Nephron (organoid): Measurements from ENCODE around the gene BUD23.
A peak's percentile ranks its signal among the peaks of the same experiment; 100 is the strongest.

Experiments used
- H3K27ac Mint-ChIP-seq, 3 experiments: 2 replicates each; pipeline ENCODE4 v1.8.0; 2020; ENCODE audit warnings: mixed read lengths in 3 of 3, mild to moderate bottlenecking in 2 of 3, moderate library complexity in 1 of 3
- H3K27me3 Mint-ChIP-seq: 2 replicates; pipeline ENCODE4 v1.8.0; 2021; ENCODE audit warnings: low read depth, mild to moderate bottlenecking, moderate library complexity, mixed read lengths
- H3K36me3 Mint-ChIP-seq: 2 replicates; pipeline ENCODE4 v1.8.0; 2020; ENCODE audit warnings: low read depth, mixed read lengths
- H3K4me1 Mint-ChIP-seq: 2 replicates; pipeline ENCODE4 v1.8.0; 2020; ENCODE audit warnings: mixed read lengths
- H3K4me3 Mint-ChIP-seq, 3 experiments: 2 replicates each; pipeline ENCODE4 v1.8.0; 2020; ENCODE audit warnings: mild to moderate bottlenecking in 3 of 3, mixed read lengths in 3 of 3, moderate library complexity in 2 of 3
- H3K9me3 Mint-ChIP-seq: 2 replicates; pipeline ENCODE4 v1.8.0; 2020; ENCODE audit warnings: mixed read lengths
- TF ChIP-seq, protein P1 (sequence below), 3 experiments: fragments of 200-600 bp; sonication (generic); IDR thresholded peaks; one replicate each; pipeline ENCODE4 v1.5.0; 2021; ENCODE audit warnings: antibody characterized with exemption in 3 of 3; ENCODE audit not compliant: unreplicated experiment in 3 of 3

Gene BUD23

DNA sequence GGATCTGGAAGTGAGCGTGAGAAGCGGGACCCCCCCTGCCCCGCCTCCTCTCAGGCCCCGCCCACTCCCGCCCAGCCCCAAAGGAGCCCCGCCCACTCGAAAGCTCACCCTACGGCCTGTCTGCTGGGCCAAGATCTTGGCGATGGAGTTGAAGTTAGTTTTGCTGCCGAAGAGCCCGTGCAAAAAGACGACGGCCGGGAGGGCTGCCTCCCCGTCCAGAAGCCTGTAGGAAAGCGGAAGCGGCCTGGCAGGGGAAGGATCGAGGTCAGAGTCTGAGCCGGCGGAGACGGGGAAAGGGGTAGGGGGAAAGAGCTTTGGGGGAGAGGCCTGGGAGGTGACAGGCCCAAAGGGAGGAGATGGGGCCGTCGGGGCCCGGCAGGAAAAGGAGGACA lies 54.8 kb downstream of the BUD23 start:
- Mint-ChIP-seq H3K36me3 (no peaks in the 10 kb centered on the region), H3K4me1 (peaks cover 14% of the 10 kb centered on the region), H3K27ac (peak overlapping the region; percentile 81 to 95 (median 86)), H3K27me3 (peaks cover 7% of the 10 kb centered on the region), H3K4me3 (peak overlapping the region; percentile 94 to 96 (median 95)), H3K9me3 (no peaks in the 10 kb centered on the region)
- TF ChIP-seq, protein P1, sequence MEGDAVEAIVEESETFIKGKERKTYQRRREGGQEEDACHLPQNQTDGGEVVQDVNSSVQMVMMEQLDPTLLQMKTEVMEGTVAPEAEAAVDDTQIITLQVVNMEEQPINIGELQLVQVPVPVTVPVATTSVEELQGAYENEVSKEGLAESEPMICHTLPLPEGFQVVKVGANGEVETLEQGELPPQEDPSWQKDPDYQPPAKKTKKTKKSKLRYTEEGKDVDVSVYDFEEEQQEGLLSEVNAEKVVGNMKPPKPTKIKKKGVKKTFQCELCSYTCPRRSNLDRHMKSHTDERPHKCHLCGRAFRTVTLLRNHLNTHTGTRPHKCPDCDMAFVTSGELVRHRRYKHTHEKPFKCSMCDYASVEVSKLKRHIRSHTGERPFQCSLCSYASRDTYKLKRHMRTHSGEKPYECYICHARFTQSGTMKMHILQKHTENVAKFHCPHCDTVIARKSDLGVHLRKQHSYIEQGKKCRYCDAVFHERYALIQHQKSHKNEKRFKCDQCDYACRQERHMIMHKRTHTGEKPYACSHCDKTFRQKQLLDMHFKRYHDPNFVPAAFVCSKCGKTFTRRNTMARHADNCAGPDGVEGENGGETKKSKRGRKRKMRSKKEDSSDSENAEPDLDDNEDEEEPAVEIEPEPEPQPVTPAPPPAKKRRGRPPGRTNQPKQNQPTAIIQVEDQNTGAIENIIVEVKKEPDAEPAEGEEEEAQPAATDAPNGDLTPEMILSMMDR (IDR thresholded peaks at IDR 0.05; ENCODE audit: unreplicated experiment in 3 of 3) = no peak

DNA sequence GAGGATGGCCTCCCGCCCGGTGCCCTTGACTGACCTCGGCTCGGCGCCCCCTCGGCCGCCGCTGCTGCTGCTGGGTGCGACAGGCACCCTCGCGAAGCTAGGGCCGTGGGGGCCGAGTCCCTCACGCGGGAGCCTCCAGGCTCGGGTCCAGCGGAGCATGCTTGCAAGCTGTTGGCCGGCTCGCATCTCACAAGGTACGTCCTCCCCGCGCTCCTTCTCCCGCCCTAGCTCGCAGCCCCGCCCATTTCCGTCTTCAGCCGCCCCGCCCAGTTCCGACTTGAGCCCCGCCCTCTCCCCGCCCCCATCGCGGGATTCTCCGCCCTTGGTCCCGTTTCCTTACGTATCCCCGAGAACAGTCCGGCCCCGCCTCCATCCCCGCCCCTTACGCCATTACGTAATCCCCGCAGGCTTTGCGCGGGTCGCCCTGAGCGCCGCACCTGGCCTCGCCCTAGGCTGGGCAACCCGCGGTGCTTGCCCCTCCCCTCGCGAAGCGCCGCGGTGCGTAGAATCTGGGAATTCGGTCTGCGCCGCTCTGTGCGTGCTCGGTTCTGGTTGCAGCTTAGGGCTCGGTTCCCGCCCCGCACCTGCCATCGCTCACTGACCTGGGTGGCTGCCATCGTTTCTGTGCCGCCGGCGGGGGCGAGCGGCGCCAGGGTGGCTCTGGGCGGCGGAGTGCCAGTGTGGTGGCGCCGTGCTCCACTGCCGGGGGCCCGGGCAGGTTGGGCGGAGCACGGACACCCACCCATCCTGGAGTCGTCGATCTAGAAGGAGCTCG lies 55.4 kb downstream of the BUD23 start, which contains the start of gene ABHD11:
ABHD11 (minus strand) TSS at position 191 of the 775 bp plus-strand sequence; CDS start at position 159, 32 bp downstream.
- H3K36me3 Mint-ChIP-seq = no peaks in the 10 kb centered on the region
- peaks cover 19% of the 10 kb centered on the region for H3K4me1 Mint-ChIP-seq
- H3K27ac Mint-ChIP-seq = peak within 1 kb of the TSS; percentile 81 to 97 (median 95)
- H3K4me3 Mint-ChIP-seq = peak within 1 kb of the TSS; percentile 94 to 96 (median 95)
- TF ChIP-seq, protein P1 (IDR thresholded peaks at IDR 0.05; ENCODE audit: unreplicated experiment in 3 of 3) = no peak
- no peaks in the 10 kb centered on the region for H3K9me3 Mint-ChIP-seq
- H3K27me3 Mint-ChIP-seq = peaks cover 7% of the 10 kb centered on the region

DNA sequence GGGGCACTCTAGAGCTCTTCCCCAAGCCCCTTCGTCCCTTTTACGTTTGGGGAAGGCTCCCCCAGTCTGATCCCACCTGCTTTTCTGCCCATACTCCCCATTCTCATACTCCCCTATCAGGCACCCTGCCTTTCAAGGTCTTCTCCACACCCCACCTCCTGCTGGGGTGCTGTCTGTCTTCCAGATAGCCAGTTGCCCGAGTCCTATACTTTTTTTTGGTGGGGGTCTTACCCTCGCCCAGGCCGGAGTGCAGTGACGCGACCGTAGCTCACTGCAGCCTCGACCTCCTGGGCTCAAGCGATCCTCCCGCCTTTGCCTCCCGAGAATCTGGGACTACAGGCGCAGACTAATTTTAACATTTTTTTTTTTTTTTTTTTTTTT lies 56.0 kb downstream of the BUD23 start:
- Mint-ChIP-seq H3K27me3 (peaks cover 10% of the 10 kb centered on the region), H3K4me1 (peaks cover 19% of the 10 kb centered on the region), H3K4me3 (peak overlapping the region; percentile 94 to 96 (median 95)), H3K27ac (peak overlapping the region; percentile 76 to 97 (median 95)), H3K9me3 (no peaks in the 10 kb centered on the region), H3K36me3 (no peaks in the 10 kb centered on the region)
- TF ChIP-seq, protein P1 (IDR thresholded peaks at IDR 0.05; ENCODE audit: unreplicated experiment in 3 of 3) = no peak

DNA sequence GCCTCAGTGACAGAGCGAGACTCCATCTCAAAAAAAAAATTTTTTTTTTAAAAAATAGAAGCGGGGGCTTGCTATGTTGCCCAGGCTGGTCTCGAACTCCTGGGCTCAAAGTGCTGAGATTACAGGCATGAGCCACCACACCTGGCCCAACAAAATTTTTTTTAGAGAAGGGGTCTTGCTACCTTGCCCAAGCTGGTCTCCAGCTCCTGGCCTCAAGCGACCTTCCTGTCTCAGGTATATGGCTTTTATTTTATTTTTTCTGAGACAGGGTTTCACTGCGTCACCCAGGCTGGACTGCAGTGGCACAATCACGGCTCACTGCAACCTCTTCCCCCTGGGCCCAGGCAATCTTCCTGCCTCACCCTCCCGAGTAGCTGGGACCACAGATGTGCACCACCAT lies 56.8 kb downstream of the BUD23 start:
- H3K36me3 Mint-ChIP-seq = no peaks in the 10 kb centered on the region
- H3K27me3 Mint-ChIP-seq = peaks cover 10% of the 10 kb centered on the region
- peak overlapping the region; percentile 75 to 98 (median 88) for H3K27ac Mint-ChIP-seq
- peaks cover 19% of the 10 kb centered on the region for H3K4me1 Mint-ChIP-seq
- H3K4me3 Mint-ChIP-seq = peak overlapping the region; percentile 70 to 85 (median 82)
- TF ChIP-seq, protein P1 (IDR thresholded peaks at IDR 0.05; ENCODE audit: unreplicated experiment in 3 of 3) = no peak
- no peaks in the 10 kb centered on the region for H3K9me3 Mint-ChIP-seq

DNA sequence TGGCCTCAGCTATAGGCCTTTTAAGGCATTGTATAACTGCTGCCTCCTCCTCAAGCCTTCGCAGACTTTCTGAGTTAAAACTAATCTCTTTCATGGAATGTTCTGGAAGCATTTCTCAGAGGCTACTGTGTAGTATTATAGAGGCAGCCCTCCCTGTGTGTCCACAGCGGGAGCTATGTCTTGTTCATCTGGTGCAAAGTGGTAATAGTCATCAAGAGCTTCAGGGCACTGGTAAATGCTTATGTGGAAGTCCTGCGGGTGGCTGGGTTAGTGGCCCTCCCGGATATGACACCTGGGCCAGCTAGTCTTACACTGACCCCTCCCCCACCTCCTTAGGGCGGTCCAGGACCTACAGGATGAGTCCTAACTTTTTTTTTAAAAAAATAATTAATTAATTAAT lies 57.4 kb downstream of the BUD23 start:
- peaks cover 10% of the 10 kb centered on the region for H3K27me3 Mint-ChIP-seq
- no peaks in the 10 kb centered on the region for H3K36me3 Mint-ChIP-seq
- peaks cover 19% of the 10 kb centered on the region for H3K4me1 Mint-ChIP-seq
- H3K4me3 Mint-ChIP-seq = peak overlapping the region; percentile 70 to 85 (median 82)
- peak overlapping the region; percentile 75 to 98 (median 88) for H3K27ac Mint-ChIP-seq
- TF ChIP-seq, protein P1 (IDR thresholded peaks at IDR 0.05; ENCODE audit: unreplicated experiment in 3 of 3) = no peak
- H3K9me3 Mint-ChIP-seq = no peaks in the 10 kb centered on the region
